Brain pericyte (primary cell): ENCODE measurements around the gene COA8.
"Not testable (repeated sequence)": the region's sequence is repeated elsewhere in the genome, so short reads cannot be mapped to it uniquely, and the experiment has no call there.

Source experiments
- DNase-seq: peaks from one replicate; pipeline ENCODE4 v3.0.0-alpha.2; 2012; ENCODE audit warnings: low read depth, low spot score

Gene COA8

GRCh38 chr14:103574104-103574503 is 11.3 kb downstream of the COA8 start:
- DNase-seq, result no peak

DNA sequence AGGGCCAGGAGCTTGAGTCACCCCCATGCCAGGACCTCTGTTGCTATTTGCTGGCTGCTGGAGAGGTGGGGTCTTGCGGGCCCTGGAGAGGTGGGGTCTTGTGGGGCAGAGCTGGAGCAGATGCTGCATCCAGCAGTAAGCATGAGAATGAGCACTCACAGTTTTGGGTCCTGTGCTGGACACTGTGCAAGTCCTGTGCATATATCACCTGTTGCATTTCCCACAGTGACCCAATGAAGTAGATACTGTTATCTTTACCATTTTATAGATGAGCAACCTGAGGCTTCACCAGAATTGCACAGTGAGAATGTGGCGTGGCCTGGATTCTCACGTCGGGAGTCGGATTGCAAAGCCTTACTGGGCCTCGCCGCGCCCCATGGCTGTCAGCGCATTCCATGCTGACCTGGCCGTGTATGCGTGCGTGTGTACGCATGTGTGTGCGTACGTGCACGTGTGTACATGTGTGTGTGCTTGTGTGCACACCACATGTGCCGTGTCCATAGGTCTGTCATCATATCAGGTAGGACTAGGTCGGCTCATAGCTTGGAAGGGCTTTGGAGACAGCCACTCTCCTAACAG is 12.0 kb downstream of the COA8 start:
- no peak for DNase-seq

DNA sequence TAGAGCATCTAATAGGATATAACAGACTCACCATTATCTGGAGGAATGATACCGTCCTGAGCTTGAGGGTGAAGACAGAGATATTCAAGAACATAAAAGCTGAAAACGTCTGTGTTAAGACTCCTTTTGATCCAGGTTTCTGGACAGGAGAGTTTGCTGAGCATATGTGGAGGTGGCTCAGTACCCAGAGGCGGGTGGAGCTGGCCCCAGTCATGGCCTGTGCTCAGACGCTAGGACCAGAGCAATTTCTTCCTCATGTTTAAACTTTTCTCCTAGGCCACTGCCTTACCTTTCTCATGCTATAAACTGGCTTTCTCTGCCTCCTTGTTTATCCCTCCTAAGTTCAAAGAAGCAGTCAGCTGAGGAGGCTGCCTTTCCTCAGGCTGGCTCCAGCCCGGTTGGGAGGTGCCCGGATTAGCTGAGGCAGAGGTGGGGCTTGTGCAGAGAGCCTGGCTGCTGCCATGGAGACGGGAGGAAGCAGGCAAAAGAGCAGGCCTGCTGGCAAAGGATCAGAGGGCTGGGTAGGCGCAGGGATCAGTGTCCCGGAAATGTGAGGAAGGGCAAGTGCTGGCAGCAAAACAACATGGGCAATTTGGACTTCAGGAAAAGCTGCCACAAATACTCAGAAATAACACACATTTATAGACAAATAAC is 13.7 kb downstream of the COA8 start:
- DNase-seq, result peak; percentile 48

- no peak for DNase-seq
Observed at GRCh38 chr14:103578401-103579075, 15.8 kb downstream of the COA8 start.

DNA sequence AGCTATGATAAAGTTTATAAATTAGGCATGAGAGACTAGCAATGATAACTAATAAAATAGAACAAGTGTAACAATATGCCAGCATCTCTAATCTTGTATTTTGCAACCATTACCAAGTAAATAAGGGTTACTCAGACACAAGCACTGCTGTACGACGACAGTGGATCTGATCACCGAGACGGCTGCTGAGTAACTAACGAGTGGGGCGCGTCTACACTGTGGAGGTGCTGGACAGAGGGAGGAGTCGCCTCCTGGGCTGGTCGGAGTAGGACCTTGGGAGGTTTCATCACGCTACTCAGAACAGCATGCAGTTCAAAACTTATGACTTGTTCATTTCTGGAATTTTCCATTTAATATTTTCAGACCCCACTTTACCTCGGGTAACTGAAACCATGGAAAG is 18.4 kb downstream of the COA8 start:
- no peak for DNase-seq

DNA sequence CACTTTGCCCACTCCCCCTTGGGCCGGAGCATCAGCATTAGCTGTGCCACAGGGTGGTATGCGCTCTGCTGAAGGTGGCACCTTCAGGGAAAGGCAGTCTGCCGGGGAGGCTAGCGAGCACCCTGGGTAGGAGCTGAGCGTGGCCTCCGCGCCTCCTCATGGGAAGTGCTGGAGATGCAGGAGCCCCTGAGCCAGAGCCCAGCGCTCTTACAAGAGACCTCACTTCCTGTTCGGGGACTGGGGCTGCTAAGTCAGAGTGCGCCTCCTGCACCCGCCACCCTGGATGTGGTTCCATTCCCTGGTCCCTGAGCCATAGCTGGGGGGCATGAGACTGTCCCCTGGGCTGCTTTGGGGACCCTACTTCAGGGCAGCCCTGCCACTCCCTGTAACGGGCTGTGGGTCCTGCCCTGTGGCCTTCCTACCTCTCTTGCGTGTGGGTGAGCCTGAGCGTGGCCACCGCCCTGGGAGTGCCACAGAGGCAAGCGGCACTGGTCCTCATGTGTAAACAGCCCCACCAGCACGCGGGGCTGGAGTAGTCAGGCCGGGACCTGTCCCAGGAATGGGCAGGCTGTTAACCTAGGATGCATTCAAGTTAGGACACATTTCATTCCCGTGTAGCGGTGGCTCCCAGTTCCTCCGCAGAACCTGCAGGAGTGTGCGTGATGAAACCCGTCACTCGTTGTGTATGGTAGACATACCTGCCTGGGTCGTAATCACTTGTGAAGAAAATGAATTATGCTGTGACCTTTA is 19.4 kb downstream of the COA8 start:
- DNase-seq, result no peak

GRCh38 chr14:103584326-103584915 is 21.7 kb downstream of the COA8 start:
- no peak for DNase-seq

GRCh38 chr14:103593577-103593976 is 30.8 kb downstream of the COA8 start:
- no peak for DNase-seq

GRCh38 chr14:103594265-103594664 is 31.5 kb downstream of the COA8 start:
- no peak for DNase-seq

- peak; percentile 21 for DNase-seq
Observed at GRCh38 chr14:103597623-103598377, 35.0 kb downstream of the COA8 start.

DNA sequence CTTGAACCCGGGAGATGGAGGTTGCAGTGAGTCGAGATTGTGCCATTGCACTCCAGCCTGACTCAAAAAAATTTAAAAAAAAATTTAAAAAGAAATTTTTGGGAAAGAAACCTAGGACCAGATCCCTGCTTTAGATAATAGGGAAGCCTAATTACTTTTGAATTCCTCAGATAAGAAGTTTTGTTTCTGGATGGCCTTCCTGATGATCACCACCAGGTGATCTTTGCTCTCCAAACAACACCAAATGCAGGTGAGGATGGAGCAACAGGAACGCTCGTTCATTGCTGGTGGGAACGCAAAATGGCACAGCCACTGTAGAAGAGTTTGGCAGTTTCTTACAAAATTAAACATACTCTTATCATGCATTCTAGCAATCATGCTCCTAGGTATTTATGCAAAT is 37.7 kb downstream of the COA8 start:
- DNase-seq, result no peak

DNA sequence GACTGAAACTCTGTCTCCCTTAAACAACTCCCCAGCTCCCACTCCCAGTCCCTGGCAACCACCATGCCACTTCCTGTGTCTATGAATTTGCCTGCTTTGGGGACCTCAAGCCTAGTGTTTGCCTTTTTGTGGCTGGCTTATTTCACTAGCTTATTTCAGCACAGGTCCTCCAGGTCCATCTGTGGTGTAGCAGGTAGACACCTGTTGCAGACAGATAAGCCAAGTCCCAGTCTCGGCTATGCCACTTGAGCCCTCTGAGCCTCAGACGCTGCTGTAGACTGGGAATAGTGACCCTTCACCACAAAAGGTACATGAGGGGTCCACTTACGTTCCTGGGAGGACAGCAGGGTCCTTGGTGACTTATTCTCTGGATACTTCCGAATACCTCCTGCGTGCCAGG is 41.9 kb downstream of the COA8 start:
- no peak for DNase-seq

GRCh38 chr14:103606963-103607668 is 44.4 kb downstream of the COA8 start:
- DNase-seq, result peak; percentile 76

GRCh38 chr14:103607822-103608221 is 45.1 kb downstream of the COA8 start:
- no peak for DNase-seq

- not testable (repeated sequence) for DNase-seq
Observed at GRCh38 chr14:103609081-103609480, 46.3 kb downstream of the COA8 start.

DNA sequence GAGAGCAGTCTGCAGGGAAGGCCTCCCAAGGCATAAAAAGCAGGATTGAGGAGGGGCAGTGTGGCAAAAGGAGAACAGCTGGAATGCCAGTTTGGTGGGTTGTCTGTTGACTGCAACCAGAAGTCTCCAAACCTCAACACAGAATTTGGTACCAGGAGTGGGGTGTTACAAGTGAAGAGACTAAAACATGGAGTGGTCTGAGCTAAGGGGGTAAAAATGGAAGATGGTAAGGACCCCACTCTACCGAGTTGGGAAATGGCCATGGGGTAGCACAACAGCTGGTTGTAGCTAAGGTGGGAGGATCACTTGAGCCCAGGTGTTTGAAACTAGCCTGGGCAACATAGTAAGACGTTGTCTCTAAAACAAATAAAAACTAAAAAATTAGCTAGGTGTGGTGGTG is 48.5 kb downstream of the COA8 start:
- DNase-seq, result no peak

GRCh38 chr14:103613517-103613916 is 50.8 kb downstream of the COA8 start:
- no peak for DNase-seq

DNA sequence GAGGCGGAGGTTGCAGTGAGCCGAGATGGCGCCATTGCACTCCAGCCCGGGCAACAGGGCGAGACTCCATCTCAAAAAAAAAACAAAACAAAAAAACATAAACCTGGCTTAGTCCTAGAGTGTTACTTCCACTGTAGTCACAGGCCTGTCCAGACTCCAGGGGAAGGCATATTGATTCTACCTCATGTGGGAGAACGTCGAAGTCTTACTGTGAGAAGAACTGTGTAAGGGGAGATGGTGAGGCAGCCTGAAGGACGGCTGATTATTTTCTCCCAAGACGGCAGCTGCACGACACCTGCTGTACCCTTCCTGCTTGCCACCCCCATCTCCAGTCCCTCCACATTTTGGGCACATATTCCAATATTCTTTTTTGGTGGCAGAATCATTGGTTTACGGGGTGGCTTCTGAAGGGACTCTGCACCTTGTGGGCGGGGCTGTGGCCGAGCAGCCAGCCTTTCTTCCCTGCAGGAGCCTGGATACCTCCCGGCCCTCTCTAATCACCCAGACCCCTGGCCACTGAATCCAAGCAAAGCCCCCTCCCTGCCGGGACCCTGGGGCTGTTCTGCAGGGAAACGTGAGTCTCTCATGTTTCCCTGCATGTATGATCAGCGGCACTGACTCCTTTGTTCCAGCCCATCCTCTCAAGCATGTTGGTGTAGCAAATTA is 54.0 kb downstream of the COA8 start:
- DNase-seq, result no peak

GRCh38 chr14:103619057-103619456 is 56.3 kb downstream of the COA8 start:
- DNase-seq, result no peak

DNA sequence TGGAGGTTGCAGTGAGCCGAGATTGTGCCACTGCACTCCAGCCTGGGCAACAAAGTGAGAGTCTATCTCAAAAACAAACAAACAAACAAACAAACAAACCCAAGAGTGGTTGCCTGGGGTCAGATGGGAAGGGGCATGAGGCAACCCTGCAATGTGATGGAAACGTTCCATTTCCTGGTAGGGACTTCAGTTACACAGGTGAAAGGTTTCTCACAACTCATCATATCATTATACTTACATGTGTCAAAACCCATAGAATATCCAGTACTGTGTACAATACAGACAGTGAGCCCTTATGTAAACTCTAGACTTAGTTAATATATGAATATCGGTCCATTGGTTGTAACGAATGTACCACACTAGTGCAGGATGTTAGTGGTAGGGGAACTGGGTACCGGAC is 59.1 kb downstream of the COA8 start:
- no peak for DNase-seq
